Lower leg skin (tissue), 4 donors: ENCODE results near the gene PDZD2. TPM values are rescaled to one million over a fixed set of nuclear protein-coding genes. Genes with fewer than 3 reads are reported as not detected.
"Not testable (repeated sequence)": the region's sequence is repeated elsewhere in the genome, so short reads cannot be mapped to it uniquely, and the experiment has no call there.

Source experiments
- DNase-seq, 2 donors: peaks; one replicate each; pipeline ENCODE4 v3.0.0-alpha.2; 2019; ENCODE audit warnings: low spot score in 2 of 2
- H3K4me3 ChIP-seq: fragments of 200-600 bp; sonication (generic); 2 replicates; pipeline ENCODE4 v1.5.1; 2017; ENCODE audit warnings: mild to moderate bottlenecking, low read depth; ENCODE audit not compliant: poor library complexity, severe bottlenecking
- POLR2A ChIP-seq, 2 donors: fragments of 450-650 bp; IDR thresholded peaks; one replicate each; pipeline ENCODE4 v1.6.1; 2016 to 2017; ENCODE audit warnings: antibody characterized with exemption in 2 of 2, mild to moderate bottlenecking in 1 of 2, moderate library complexity in 1 of 2
- WGBS, 2 donors: methylation state at CpG; one replicate each; pipeline ENCODE4 v1.1.5; 2018; 5-methylcytosine and 5-hydroxymethylcytosine counted together
- intact Hi-C: fragments of 100-400 bp; cut with DNase I; formaldehyde crosslinking; loops from one replicate; pipeline ENCODE4 v1.15.0; 2023; ENCODE audit warnings: low total_unique reads
- total RNA-seq, 4 donors: library from RNA; depleted of rRNA; stranded (reverse); fragments of >200 nt; gene quantifications; one replicate each; pipeline ENCODE4 v1.1.0, GENCODE V29; 2016
- TF ChIP-seq, protein P1 (sequence below), 3 donors: fragments of 450-650 bp; IDR thresholded peaks; one replicate each; pipeline ENCODE4 v1.5.1; 2016; ENCODE audit warnings: antibody characterized with exemption in 3 of 3, mild to moderate bottlenecking in 3 of 3, moderate library complexity in 2 of 3

Gene PDZD2
- total RNA-seq, 4 donors from 2014 or later: 102 to 150 (median 116) TPM

DNA sequence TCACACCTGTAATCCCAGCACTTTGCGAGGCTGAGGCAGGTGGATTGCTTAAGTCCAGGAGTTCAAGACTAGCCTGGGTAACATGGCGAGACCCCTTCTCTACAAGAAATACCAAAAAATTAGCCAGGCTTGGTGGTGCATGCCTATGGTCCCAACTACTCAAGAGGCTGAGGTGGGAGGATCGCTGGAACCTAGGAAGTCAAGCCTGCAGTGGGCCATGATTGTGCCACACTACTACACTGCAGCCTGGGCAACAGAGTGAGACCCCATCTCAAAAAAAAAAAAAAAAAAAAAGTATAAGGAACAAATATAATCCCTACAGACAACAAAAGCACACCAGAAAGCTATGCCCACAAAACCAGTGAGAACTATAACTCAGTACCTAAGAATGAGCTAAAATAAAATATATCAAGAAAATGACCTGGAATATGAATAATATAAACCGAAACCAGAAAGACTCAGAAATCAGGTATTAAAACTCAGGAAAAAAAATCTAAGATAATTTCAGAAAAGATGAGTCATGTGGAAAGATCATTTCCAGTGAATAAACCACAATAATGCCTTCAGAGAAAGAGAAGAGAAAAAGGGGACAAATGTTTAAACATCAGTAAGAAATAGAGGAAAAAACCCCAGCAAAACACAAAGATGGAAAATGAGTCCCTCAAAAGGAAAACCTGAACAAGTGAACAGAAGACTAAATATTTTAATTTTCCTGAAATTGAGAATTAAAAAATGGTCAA, 477.8 kb downstream of the PDZD2 start:
- intact Hi-C loops: no loop called here
- H3K4me3 ChIP-seq: no peak overlapping the region
- no peak for DNase-seq
- TF ChIP-seq, protein P1, sequence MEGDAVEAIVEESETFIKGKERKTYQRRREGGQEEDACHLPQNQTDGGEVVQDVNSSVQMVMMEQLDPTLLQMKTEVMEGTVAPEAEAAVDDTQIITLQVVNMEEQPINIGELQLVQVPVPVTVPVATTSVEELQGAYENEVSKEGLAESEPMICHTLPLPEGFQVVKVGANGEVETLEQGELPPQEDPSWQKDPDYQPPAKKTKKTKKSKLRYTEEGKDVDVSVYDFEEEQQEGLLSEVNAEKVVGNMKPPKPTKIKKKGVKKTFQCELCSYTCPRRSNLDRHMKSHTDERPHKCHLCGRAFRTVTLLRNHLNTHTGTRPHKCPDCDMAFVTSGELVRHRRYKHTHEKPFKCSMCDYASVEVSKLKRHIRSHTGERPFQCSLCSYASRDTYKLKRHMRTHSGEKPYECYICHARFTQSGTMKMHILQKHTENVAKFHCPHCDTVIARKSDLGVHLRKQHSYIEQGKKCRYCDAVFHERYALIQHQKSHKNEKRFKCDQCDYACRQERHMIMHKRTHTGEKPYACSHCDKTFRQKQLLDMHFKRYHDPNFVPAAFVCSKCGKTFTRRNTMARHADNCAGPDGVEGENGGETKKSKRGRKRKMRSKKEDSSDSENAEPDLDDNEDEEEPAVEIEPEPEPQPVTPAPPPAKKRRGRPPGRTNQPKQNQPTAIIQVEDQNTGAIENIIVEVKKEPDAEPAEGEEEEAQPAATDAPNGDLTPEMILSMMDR (IDR thresholded peaks at IDR 0.05): no peak
- TF ChIP-seq POLR2A (IDR thresholded peaks at IDR 0.05): no peak
- WGBS, 2 donors: 89 to 96% methylated on average over 4 of the region's 4 CpGs

DNA sequence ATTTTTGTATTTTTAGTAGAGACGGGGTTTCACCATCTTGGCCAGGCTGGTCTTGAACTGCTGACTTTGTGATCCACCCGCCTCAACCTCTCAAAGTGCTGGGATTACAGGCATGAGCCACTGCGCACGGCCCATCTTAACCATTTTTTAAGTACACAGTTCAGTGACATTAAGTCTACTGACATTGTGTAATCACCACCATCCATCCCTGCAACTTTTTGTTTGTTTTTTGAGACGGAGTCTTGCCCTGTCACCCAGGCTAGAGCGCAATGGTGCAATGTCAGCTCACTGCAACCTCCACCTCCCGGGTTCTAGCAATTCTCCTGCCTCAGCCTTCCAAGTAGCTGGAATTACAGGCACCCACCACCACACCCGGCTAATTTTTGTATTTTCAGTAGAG, 480.0 kb downstream of the PDZD2 start:
- DNase-seq, H3K4me3 ChIP-seq, intact Hi-C loops: not testable (repeated sequence)
- WGBS, 2 donors: 97 to 99% methylated on average over 8 of the region's 8 CpGs

DNA sequence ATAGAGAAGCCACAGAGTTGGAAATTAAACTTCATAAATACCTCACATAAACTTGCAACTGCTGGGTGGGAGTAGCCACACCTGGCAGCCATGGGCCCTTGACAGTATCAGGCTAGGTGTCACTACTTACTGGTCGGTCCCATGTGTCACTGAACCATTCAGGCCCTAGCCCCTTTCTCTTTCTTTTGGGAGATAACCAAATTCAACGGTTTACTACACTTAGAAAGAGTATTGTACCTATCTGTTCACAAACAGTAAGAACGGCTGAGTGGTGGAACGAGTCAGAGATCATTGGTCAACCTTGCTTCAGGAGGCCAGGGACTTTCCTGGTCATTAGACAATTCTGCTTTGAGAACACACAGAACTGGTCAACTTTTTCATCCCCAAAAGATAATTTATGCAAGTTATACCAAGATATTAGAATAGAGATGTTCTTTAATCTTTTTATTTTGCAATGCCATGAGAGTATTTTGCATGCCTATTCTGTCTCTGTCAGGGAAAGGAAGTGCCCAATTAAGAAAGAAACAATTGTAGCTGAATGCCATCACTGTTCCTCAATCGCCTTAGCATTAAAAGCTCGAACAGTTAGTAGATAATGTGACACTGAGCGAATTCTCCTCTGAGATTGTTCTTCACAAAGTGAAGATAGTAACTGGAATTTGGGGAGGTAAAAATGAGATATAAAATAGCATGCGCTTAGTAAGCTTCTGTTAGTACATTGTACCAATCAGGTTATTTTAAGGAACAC, 484.3 kb downstream of the PDZD2 start:
- no peak for DNase-seq
- WGBS, 2 donors: 89 to 91% methylated on average over 8 of the region's 8 CpGs
- intact Hi-C loops: no loop called here
- no peak overlapping the region for H3K4me3 ChIP-seq
- TF ChIP-seq, protein P1 (IDR thresholded peaks at IDR 0.05): no peak
- no peak for TF ChIP-seq POLR2A (IDR thresholded peaks at IDR 0.05)

DNA sequence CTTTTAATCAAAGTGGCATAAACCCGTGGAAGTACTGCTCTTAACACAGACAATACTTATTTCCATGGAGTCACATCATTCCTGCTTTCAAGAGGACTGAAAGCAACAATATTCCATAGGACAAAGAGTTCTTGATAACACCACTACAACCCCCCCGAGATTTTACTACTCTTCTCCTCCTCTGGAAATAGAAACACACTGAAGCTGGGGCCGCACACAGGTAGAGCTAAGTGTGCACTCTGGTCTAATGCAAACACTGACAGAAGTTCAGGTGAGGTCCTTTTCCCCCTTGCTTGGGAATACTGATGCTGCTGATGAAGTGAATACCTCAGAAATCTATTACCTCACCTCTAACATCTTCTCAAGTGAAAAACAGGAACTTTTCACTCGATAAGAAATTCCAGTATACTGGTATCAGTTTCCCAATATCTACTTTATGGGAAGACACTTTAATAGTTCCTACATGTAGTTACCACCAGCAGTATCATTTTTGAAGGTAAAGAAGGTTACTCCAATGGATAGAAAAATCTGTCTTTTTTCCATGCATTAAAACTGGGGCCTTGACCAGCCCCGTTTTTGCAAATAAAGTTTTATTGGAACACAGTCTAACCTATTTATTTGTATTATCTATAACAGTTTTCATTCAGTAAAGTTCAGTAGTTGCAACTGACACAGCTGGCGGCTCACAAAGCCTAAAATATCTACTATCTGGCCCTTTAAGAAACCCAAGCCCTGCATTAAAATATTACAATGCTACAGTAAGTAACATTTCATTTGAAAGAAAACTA, 485.2 kb downstream of the PDZD2 start:
- 88 to 91% methylated on average over 6 of the region's 6 CpGs for WGBS, 2 donors
- no peak for DNase-seq
- intact Hi-C loops: no loop called here
- no peak overlapping the region for H3K4me3 ChIP-seq
- TF ChIP-seq POLR2A (IDR thresholded peaks at IDR 0.05): no peak
- TF ChIP-seq, protein P1 (IDR thresholded peaks at IDR 0.05): no peak

DNA sequence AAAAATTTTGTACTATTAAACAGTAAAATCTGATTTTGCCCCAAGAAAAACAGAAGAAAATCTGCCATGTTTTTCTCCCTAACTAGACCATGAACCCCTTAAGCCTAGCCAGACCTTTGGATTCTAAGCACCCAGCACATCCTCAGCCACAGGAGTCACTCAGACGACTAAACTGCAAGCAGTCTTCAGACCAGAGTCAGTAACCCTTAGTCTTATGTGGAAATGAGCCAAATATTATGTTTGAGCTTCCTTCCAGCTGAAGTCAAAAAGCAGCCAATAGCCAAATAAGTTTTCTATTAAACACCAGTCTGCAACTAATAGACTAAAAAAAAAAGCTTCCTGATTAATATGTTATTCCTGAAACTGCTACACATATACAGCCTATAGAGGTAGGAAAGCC, 487.8 kb downstream of the PDZD2 start:
- no peak for TF ChIP-seq POLR2A (IDR thresholded peaks at IDR 0.05)
- TF ChIP-seq, protein P1 (IDR thresholded peaks at IDR 0.05): no peak
- DNase-seq: no peak
- 34 to 57% methylated on average over 1 of the region's 1 CpG for WGBS, 2 donors
- no peak overlapping the region for H3K4me3 ChIP-seq
- intact Hi-C loops: no loop called here

DNA sequence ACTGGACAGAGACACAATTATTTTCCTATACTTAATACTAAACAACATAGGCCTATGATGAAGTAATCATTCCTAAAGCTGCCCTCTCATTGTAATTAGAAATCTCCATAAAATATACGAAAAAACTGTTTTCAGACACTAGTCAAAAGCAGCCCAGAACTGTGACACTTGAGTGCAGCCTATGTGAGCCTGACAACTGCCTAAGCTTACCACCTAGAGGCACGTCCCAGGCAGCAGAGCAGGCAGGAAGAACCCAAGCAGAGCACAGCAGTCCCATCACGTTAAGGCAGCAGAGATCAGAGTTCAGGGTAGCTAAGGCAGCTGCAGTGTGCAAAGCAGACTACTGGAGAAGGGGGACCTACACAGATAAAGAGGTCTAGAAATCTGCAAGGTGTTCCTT, 488.8 kb downstream of the PDZD2 start:
- intact Hi-C loops: no loop called here
- DNase-seq: no peak
- 86 to 93% methylated on average over 3 of the region's 3 CpGs for WGBS, 2 donors
- H3K4me3 ChIP-seq: no peak overlapping the region
- TF ChIP-seq, protein P1 (IDR thresholded peaks at IDR 0.05): no peak
- no peak for TF ChIP-seq POLR2A (IDR thresholded peaks at IDR 0.05)
